Vagina (tissue), 2 donors: Measurements from ENCODE around the gene ADCY7. TPM values are rescaled to one million over a fixed set of nuclear protein-coding genes. Genes with fewer than 3 reads are reported as not detected.

Source experiments
- DNase-seq, 2 donors: peaks; one replicate each; pipeline ENCODE4 v3.0.0-alpha.2; 2017; ENCODE audit errors: extremely low spot score in 2 of 2
- H3K27ac ChIP-seq: fragments of 200-600 bp; sonication (generic); one replicate; pipeline ENCODE4 v1.5.1; 2019
- H3K27me3 ChIP-seq: fragments of 200-600 bp; sonication (generic); one replicate; pipeline ENCODE4 v1.5.1; 2019
- H3K36me3 ChIP-seq, 2 donors: fragments of 200-600 bp; sonication (generic); one replicate each; pipeline ENCODE4 v1.5.1; 2017 to 2019
- H3K4me1 ChIP-seq: fragments of 200-600 bp; sonication (generic); one replicate; pipeline ENCODE4 v1.5.1; 2019
- H3K4me3 ChIP-seq, 2 donors: fragments of 200-600 bp; sonication (generic); 1 replicate in 1 of 2; 2 replicates in 1 of 2; pipeline ENCODE4 v1.5.1; 2016 to 2019
- H3K9me3 ChIP-seq: fragments of 200-600 bp; sonication (generic); one replicate; pipeline ENCODE4 v1.5.1; 2019
- POLR2A ChIP-seq, 2 donors: fragments of 450-650 bp; IDR thresholded peaks; one replicate each; pipeline ENCODE4 v1.6.1; 2017; ENCODE audit warnings: antibody characterized with exemption in 2 of 2, mild to moderate bottlenecking in 2 of 2, moderate library complexity in 2 of 2
- POLR2AphosphoS5 ChIP-seq, 2 donors: sonication (generic); formaldehyde crosslinking; IDR thresholded peaks; one replicate each; pipeline ENCODE4 v1.9.0; 2017; ENCODE audit warnings: antibody characterized with exemption in 2 of 2, mild to moderate bottlenecking in 2 of 2, low read depth in 1 of 2; ENCODE audit not compliant: insufficient read depth in 1 of 2
- intact Hi-C: fragments of 100-400 bp; cut with DNase I; formaldehyde crosslinking; loops from one replicate; pipeline ENCODE4 v1.15.1; 2023
- total RNA-seq: library from RNA; depleted of rRNA; stranded (reverse); fragments of >200 nt; gene quantifications from one replicate; pipeline ENCODE4 v1.2.3, GENCODE V29; 2016
- TF ChIP-seq, protein P1 (sequence below), 3 experiments: fragments of 450-650 bp in 2 of 3; fragments of 200-600 bp in 1 of 3; sonication (generic) in 1 of 3; IDR thresholded peaks; one replicate each; pipeline ENCODE4 v1.5.1; 2017 to 2019; ENCODE audit warnings: antibody characterized with exemption in 3 of 3, mild to moderate bottlenecking in 2 of 3, moderate library complexity in 2 of 3

ADCY7 gene
- total RNA-seq, 1 donor from 2014 or later, result 18.9 TPM

DNA sequence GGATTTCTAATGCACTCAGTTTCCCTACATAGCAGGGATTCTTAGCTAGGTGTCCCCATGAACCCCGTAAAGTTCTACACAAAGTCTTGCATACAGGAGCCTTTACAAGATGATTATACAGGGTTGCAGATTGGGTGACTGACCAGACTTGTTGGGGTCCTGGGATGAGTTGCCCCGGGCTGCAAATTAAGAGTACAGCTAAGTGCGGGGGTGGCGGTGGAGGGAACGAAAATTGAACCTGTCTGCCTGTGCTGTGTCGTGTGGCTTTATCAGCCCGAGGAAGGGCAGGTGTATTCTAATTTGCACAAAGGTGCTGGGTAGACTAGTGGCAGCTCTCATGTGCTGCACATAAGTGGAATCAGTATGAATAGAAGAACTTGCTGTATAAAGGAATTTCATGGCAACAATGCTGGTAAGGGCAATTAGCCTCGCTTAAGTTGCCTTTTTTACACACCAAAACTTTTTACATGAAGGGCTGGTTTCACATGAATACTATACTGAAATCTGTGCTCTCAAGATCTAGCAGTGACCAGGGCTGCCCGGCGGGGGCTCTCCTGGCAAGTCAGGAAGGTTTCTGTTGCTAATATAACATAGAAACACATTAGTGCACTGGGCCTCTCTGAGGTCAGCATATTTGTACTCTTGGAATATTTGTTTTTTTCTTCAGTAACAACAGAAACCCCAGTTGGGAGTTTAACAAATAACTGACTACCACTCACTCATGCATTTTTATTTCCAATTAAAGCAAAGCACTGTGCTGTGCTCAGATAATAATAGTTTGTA is 50.7 kb downstream of the ADCY7 start:
- no peak for DNase-seq
- no peaks in the 10 kb centered on the region for H3K9me3 ChIP-seq
- TF ChIP-seq, protein P1, sequence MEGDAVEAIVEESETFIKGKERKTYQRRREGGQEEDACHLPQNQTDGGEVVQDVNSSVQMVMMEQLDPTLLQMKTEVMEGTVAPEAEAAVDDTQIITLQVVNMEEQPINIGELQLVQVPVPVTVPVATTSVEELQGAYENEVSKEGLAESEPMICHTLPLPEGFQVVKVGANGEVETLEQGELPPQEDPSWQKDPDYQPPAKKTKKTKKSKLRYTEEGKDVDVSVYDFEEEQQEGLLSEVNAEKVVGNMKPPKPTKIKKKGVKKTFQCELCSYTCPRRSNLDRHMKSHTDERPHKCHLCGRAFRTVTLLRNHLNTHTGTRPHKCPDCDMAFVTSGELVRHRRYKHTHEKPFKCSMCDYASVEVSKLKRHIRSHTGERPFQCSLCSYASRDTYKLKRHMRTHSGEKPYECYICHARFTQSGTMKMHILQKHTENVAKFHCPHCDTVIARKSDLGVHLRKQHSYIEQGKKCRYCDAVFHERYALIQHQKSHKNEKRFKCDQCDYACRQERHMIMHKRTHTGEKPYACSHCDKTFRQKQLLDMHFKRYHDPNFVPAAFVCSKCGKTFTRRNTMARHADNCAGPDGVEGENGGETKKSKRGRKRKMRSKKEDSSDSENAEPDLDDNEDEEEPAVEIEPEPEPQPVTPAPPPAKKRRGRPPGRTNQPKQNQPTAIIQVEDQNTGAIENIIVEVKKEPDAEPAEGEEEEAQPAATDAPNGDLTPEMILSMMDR (IDR thresholded peaks at IDR 0.05), result no peak
- no peak for TF ChIP-seq POLR2AphosphoS5 (IDR thresholded peaks at IDR 0.05; ENCODE audit: insufficient read depth in 1 of 2, low read depth in 1 of 2)
- no peak for TF ChIP-seq POLR2A (IDR thresholded peaks at IDR 0.05)
- no peak overlapping the region for H3K27ac ChIP-seq
- H3K27me3 ChIP-seq, result no peaks in the 10 kb centered on the region
- H3K4me3 ChIP-seq, result no peak overlapping the region
- no peaks in the 10 kb centered on the region for H3K4me1 ChIP-seq
- peaks cover 0 to 79% of the 10 kb centered on the region in 2 donors for H3K36me3 ChIP-seq
- intact Hi-C loops, result no loop called here

- peaks cover 5% of the 10 kb centered on the region for H3K4me1 ChIP-seq
- no peak overlapping the region for H3K27ac ChIP-seq
- H3K36me3 ChIP-seq, result peaks cover 0 to 62% of the 10 kb centered on the region in 2 donors
- intact Hi-C loops, result no loop called here
- no peak for DNase-seq
- H3K27me3 ChIP-seq, result no peaks in the 10 kb centered on the region
- H3K4me3 ChIP-seq, result no peak overlapping the region
- no peaks in the 10 kb centered on the region for H3K9me3 ChIP-seq
- TF ChIP-seq POLR2A (IDR thresholded peaks at IDR 0.05) (no peak), POLR2AphosphoS5 (IDR thresholded peaks at IDR 0.05; ENCODE audit: insufficient read depth in 1 of 2, low read depth in 1 of 2) (no peak)
- TF ChIP-seq, protein P1 (IDR thresholded peaks at IDR 0.05), result no peak
These were observed 52.6 kb downstream of the ADCY7 start for GRCh38 chr16:50318796-50319578.

- no peak for DNase-seq
- no peak overlapping the region for H3K4me3 ChIP-seq
- H3K27me3 ChIP-seq, result no peaks in the 10 kb centered on the region
- no peak overlapping the region for H3K27ac ChIP-seq
- intact Hi-C loops, result no loop called here
- peaks cover 0 to 68% of the 10 kb centered on the region in 2 donors for H3K36me3 ChIP-seq
- peaks cover 9% of the 10 kb centered on the region for H3K4me1 ChIP-seq
- TF ChIP-seq POLR2A (IDR thresholded peaks at IDR 0.05) (no peak), POLR2AphosphoS5 (IDR thresholded peaks at IDR 0.05; ENCODE audit: insufficient read depth in 1 of 2, low read depth in 1 of 2) (no peak)
- TF ChIP-seq, protein P1 (IDR thresholded peaks at IDR 0.05), result no peak
- no peaks in the 10 kb centered on the region for H3K9me3 ChIP-seq
These were observed 54.0 kb downstream of the ADCY7 start for GRCh38 chr16:50320310-50320709.

- Histone ChIP-seq H3K27me3 (no peaks in the 10 kb centered on the region), H3K9me3 (no peaks in the 10 kb centered on the region), H3K4me1 (peaks cover 9% of the 10 kb centered on the region), H3K4me3 (no peak overlapping the region), H3K27ac (no peak overlapping the region), H3K36me3 (peaks cover 0 to 52% of the 10 kb centered on the region in 2 donors)
- DNase-seq, result no peak
- TF ChIP-seq POLR2AphosphoS5 (IDR thresholded peaks at IDR 0.05; ENCODE audit: insufficient read depth in 1 of 2, low read depth in 1 of 2) (no peak), POLR2A (IDR thresholded peaks at IDR 0.05) (no peak)
- TF ChIP-seq, protein P1 (IDR thresholded peaks at IDR 0.05), result no peak
- intact Hi-C loops, result no loop called here
These were observed 56.0 kb downstream of the ADCY7 start for GRCh38 chr16:50322333-50322732.
